CD4-positive, alpha-beta T cell treated with Interleukin-17A for 1 hour (primary cell): Measurements from ENCODE around the gene CASQ1.

Experiments used
- DNase-seq: peaks from one replicate; pipeline ENCODE4 v3.0.0-alpha.2; 2020

Gene CASQ1

DNA sequence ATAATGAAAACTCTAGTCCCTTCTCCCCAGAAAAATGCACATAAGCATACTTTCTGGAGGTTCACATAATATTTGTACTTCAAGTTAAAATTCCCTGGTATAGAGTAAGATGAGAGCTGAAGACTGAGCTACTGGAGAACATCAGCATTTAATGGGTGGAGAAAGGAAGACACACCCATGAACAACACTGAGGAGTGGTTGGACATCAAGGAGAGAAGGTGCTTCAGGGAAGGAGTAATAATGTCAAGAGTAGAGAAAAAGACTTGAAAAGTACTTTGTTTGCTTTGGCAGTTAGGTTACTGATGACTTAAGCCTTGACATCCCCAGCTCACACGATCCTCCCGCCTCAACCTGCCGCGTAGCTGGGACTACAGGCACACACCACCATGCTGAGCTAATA is 36.7 kb downstream of the CASQ1 start:
- no peak for DNase-seq

GRCh38 chr1:160227561-160227960 is 37.2 kb downstream of the CASQ1 start:
- no peak for DNase-seq

DNA sequence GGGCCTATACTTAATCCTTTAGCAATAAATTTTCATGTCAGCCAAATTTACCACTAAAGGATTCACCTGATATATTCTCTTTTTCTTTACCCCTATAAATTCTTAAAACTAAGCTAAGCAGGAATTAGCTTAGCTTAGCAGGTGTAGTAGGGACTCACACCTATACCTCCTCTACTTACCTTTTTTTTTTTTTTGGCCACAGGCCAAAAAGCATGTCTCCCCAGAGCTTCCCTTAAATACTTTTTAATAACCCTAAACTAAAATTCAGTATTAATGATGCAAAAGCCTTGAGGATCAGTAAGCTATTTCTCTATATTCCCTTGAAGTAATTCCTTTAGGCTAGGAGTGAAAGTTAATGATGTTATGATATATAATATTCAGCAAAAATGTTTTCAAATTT is 38.1 kb downstream of the CASQ1 start:
- DNase-seq = no peak

- no peak for DNase-seq
Observed at GRCh38 chr1:160232911-160233310, 42.5 kb downstream of the CASQ1 start.

DNA sequence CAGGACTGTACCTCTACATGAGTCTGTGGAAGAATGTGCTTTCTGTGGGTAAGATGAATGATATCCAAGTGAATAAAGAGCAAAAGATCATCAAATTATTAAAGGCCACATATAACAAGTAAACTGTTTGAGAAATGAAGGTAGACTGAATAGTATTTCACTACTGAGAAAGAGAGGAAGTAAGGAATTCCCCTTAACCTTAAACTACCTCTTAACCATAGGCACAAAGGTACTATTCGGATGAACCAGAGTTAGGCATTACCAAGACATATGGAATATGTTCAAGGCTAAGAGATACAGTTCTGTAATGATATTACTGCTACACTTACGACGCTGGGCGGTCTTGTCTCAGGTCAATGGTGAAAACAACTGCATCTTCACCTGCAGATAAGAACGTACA is 46.4 kb downstream of the CASQ1 start:
- no peak for DNase-seq

DNA sequence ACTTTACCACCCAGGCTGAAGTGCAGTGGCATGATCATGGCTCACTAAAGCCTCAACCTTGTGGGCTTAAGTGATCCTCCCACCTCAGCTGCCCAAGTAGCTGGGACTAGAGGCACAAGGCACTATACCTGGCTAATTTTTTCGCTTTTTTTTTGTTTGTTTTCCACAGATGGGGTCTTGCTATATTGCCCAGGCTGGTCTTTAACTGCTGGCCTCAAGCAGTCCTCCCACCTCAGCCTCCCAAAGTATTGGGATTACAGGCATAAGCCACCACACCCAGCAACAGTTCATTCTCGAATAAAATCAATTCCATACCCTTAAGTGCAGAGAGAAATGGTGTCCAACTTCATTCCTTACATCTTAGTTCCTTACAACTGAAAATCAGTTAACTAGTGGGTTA is 47.2 kb downstream of the CASQ1 start:
- no peak for DNase-seq

GRCh38 chr1:160238408-160238807 is 48.0 kb downstream of the CASQ1 start:
- DNase-seq = no peak

DNA sequence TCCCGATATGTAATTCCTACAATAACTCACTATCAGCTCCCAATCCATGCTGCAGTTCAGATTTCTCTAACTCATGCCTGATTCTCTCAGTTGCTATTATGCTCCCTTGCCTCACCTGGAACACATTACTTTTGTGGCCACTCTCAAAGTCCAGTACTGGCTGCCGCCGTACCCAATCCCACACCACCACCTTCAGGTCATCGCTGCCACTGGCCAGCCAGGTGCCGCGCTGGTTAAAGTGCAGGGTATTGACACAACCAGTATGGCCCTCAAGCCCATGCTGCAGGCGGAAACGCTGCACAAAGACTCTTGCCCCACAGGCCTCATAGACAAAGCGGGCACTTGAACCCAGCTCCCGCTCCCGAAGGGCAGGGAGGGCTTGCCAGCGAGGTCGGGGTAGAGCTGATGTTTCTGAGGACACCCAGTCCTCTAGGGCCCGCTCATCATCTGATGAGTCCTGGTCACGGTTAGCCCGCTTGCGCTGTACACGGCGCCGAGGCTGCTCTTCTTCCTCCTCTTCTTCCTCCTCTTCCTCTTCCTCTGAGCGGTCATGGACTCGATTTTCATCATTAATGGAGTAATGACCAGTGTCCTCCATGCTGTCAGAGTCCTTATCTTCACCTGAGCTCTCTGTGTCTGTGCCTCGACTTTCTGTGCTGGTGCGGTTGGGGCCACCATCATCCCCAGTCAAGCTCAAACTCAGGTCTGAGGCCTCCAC is 49.4 kb downstream of the CASQ1 start:
- DNase-seq = no peak

DNA sequence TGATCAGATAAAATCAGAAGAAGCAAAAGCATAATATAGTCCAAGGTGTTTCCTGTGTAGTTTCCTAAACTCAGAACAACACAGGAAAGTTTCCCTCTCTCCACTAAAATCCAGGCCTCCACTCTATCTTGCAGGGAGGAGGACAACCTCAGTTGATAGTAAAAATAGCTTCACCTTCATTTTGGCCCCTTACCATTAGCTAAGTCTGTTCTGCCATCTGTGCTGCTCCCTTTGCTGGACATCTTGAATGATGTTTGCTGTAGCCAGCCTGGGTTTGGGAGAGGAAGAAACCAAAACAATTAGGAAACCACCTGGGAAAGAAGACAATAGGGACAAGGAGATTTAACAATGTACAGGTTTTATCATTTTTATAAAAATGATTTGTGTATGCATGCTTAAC is 53.4 kb downstream of the CASQ1 start:
- no peak for DNase-seq

- no peak for DNase-seq
Observed at GRCh38 chr1:160244209-160244608, 53.8 kb downstream of the CASQ1 start.

- DNase-seq = no peak
Observed at GRCh38 chr1:160245434-160245833, 55.1 kb downstream of the CASQ1 start.

DNA sequence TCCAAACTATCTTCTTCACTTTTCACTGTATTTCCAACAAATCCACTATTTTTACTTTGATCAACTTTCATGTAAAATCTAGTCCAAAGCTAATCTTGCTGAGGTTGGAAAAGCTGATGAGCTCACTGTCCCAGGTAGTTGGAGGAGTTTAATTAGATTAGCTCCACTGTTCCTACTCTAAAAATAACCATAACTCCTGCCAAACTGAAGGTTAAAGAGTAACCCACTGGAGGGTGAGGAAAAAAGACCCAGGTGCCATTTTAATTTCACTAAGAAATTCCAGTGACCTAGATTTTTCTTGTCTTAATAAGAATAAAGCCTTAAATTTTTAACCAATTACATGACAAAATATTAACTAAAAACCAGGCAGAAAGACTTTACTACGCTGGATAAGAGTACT is 56.7 kb downstream of the CASQ1 start:
- DNase-seq = no peak

- no peak for DNase-seq
Observed at GRCh38 chr1:160251011-160251410, 60.6 kb downstream of the CASQ1 start.
